ENCODE results near the gene HEYL.
"Not testable (repeated sequence)": the region's sequence is repeated elsewhere in the genome, so short reads cannot be mapped to it uniquely, and the experiment has no call there.

Gene HEYL

DNA sequence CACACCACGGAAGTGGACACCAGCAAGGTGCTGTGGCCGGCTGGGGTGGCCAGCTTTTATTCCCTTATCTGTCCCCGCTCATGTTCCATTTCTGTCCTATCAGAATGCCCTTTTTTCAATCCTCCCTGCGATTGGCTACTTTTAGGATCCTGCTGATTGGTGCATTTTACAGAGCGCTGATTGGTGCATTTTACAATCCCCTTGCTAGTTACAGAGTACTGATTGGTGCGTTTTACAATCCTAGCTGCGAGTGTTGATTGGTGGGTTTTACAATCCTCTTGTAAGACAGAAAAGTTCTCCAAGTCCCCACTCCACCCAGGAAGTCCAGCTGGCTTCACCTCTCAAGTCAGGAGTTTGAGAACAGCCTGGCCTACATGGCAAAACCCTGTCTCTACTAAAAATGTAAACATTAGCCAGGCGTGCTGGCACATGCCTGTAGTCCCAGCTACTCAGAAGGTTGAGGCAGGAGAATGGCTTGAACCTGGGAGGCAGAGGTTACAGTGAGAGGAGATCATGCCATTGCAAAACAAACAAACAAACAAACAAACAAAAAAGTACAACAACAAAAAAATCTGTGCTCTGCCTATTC, 37.7 kb downstream of the HEYL start:
- not testable (repeated sequence) for DNase-seq (ENCODE audit: low read depth)

DNA sequence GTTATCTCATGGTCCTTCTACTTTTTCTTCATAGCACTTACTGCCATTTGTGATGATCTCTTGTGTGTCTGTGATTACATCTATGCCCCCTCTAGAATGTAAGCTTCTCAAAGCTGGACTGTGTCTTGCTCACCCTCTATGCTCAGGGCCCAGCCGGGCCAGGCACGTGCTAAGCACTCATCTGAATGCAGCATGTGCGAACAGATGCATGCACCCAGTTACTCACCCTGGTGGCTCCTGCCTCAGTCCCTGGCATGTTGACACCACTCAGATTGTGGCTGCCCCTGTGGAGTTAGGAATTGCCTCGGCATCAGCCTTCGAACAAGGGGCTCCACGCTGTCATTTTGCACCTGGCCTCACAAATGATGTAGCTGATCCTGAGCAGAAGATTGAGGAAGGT, 43.3 kb downstream of the HEYL start:
- DNase-seq (ENCODE audit: low read depth), result no peak

DNA sequence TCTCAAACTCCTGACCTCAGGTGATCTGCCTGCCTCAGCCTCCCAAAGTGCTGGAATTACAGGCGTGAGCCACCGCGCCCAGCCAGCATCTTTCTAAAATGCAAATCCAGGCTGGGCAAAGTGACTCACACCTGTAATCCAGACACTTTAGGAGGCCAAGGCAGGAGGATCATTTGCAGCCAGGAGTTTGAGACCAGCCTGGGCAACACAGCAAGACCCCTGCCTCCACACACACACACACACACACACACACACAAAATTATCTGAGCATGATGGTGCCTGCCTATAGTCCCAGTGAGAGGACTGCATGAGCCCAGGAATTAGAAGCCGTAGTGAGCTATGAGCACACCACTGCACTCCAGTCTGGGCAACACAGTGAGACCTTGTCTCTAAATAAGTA, 46.1 kb downstream of the HEYL start:
- DNase-seq (ENCODE audit: low read depth), result no peak

DNA sequence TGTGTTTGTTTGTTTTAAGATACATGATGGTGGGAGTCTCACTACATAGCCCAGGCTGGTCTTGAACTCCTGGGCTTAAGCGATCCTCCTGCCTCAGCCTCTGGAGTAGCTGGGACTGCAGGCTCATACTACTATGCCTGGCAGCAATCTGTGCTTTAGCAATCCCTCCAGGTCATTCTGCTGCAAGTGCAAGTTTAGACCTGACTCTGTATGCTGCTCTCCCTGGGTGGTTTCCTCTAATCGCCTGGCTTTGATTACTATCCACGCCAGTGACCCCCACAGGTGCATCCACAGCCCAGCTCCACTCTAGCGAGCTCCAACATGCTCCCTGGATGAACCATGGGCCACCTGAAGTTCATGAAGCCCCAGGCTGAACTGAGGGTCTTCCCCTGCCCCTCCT, 47.4 kb downstream of the HEYL start:
- DNase-seq (ENCODE audit: low read depth), result no peak

DNA sequence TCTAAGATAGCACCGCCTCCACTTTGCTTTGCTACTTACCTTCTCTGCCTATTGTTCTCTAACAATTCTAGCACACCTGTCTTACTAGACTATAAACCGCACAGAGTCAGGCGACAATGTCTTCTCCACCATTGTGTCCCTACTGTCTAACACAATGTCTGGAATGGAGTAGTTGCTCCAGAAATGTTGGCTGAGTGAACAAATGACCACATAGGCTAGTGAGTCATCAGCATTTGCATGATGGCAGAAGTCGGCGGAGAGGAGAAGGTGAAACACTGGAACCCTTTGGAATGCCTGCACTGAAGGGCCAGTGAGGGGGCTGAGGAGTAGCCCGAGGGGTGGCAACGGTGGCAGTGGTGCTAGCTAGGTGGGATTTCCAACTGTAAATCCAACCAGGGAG, 48.9 kb downstream of the HEYL start:
- peak; percentile 60 for DNase-seq (ENCODE audit: low read depth)

DNA sequence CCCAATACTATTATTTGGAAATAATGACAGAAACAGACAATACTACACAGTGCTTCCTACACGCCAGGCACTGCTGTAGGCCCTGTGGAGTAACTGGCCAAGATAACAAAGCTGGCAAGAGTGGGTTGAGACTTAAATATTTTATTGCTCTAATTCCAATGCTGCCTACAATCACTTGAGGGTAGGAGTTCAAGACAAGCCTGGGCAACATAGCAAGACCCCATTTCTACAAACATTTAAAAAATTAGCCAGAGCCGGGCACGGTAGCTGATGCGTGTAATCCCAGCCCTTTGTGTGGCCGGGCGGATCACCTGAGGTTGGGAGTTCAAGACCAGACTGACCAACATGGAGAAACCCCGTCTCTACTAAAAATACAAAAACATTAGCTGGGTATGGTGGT, 53.5 kb downstream of the HEYL start:
- no peak for DNase-seq (ENCODE audit: low read depth)

DNA sequence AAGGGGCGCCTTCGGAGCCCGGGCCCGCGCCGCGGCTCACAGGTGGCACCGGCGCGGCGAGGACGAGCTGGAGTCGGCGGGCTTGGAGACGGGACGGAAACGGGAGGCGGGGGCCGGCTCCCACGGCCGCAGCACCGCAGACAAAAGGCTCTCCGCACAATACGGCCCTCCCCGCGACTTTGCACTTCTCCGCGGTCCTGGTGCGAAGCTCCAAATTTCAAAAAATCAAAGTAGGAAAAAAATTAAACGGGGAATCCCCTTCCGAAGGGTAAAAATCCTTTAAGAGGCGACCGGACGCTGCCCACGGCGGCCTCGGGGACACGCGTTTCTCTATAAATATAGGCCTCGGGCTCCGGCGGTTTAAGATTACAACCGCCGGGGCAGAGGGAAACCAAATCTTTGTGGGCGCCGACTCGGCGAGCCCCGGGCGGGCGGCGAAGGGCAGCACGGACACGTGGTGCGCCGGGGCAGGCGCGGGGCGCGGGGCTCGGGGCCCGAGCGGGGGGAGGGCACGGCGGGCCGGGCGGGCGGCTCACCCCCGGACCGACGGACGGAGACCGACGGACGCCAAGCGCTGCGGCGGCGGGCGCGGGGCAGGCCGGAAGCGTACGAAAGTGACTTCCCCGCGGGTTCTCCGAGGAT, 63.3 kb downstream of the HEYL start:
- no peak for DNase-seq (ENCODE audit: low read depth)

DNA sequence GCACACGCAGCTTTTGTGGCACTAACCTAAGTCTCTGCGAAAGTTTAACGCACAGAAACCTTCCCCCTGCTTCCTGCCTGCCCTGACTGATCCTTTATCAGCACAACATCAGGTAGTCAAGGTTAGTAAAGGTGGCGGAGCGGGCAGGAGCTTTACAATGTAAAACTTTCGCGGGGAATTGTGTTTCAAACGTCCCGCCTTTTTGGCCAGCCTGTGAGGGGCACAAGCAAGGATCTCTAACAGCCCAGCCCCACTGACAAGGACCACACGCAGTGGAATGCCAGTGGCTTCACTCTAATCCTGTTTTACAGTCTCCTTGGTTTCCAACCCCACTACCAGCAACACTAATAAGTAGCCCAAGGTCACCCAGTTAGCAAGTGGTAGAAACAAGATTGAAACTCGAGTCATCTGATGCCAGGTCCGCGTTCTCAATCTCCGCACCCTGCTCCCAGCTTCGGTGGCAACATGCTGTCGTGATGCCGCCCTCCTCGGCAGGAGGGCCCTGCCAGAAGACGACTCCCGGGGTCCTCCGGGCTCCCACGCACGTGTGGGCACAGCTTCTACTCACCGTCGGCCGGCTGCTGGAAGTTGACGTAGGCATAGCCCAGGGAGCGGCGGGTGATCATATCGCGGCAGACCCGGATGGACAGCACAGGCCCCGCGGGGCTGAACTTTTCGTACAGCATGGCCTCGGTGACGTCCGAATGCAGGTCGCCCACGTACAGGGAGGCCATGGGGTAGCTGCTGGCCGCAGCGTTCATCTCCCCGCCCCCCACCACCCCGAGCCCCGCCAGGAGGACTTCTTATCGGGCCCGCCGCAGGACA, 64.0 kb downstream of the HEYL start:
- peak; percentile 70 for DNase-seq (ENCODE audit: low read depth)

DNA sequence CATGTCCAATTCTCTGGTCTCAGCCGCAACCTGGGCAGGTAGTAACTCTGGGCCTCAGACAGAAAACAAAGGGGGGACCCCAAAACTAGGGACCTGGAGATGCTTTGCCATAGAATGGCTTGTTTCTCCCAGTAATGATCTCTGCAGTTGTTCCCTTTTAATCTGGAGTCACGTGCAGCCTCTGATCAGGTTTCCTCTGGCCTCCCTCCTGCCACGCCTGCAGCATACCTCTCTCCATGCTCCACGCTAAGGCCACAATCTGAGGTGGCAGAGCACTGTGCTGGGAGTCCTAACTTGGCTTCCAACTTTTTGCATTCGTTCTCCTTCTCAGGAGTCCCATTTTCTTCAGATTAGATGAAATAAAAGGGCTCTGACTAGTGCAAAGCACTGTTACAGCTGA, 64.8 kb downstream of the HEYL start:
- no peak for DNase-seq (ENCODE audit: low read depth)
